Fibroblast of skin of right quadriceps (primary cell): Measurements from ENCODE around the gene FUT7.
A peak's percentile ranks its signal among the peaks of the same experiment; 100 is the strongest.

ENCODE experiments used
- DNase-seq: peaks from one replicate; pipeline ENCODE4 v3.0.0-alpha.2; 2013

The FUT7 gene

GRCh38 chr9:137031904-137032640, at the start of gene FUT7:
Gene FUT7 (minus strand): TSS chr9:137032088. CDS start chr9:137031991, 97 bp downstream.
- DNase-seq, result no peak

GRCh38 chr9:137080260-137081122, 48.6 kb upstream of the FUT7 start:
- no peak for DNase-seq

GRCh38 chr9:137079401-137079787, 47.5 kb upstream of the FUT7 start:
- no peak for DNase-seq

- no peak for DNase-seq
Measured at GRCh38 chr9:137078701-137079400, 47.0 kb upstream of the FUT7 start.

- DNase-seq, result no peak
Measured at GRCh38 chr9:137077758-137078693, 46.1 kb upstream of the FUT7 start.

- DNase-seq, result peak; percentile 30
Measured at GRCh38 chr9:137077010-137077747, 45.3 kb upstream of the FUT7 start, which contains the start of gene UAP1L1. Gene UAP1L1 (plus strand): TSS chr9:137077517. CDS start chr9:137077533, 16 bp downstream.

GRCh38 chr9:137076636-137077009, 44.7 kb upstream of the FUT7 start:
- DNase-seq, result no peak

GRCh38 chr9:137075275-137075775, 43.4 kb upstream of the FUT7 start:
- no peak for DNase-seq

- DNase-seq, result no peak
Measured at GRCh38 chr9:137074657-137075274, 42.9 kb upstream of the FUT7 start.

- no peak for DNase-seq
Measured at GRCh38 chr9:137073992-137074399, 42.1 kb upstream of the FUT7 start.

- DNase-seq, result no peak
Measured at GRCh38 chr9:137071282-137071681, 39.4 kb upstream of the FUT7 start.

GRCh38 chr9:137070906-137071275, 39.0 kb upstream of the FUT7 start:
- no peak for DNase-seq

GRCh38 chr9:137070201-137070905, 38.5 kb upstream of the FUT7 start, which contains the start of gene SAPCD2:
Gene SAPCD2 (minus strand): TSS chr9:137070557. CDS start chr9:137070460, 97 bp downstream.
- peak; percentile 83 for DNase-seq

GRCh38 chr9:137069508-137070091, 37.7 kb upstream of the FUT7 start:
- no peak for DNase-seq

- DNase-seq, result no peak
Measured at GRCh38 chr9:137068539-137069507, 36.9 kb upstream of the FUT7 start.

- DNase-seq, result peak; percentile 71
Measured at GRCh38 chr9:137067860-137068538, 36.1 kb upstream of the FUT7 start.

GRCh38 chr9:137066096-137066861, 34.4 kb upstream of the FUT7 start:
- no peak for DNase-seq
